ENCODE data around the gene CDKAL1. TPM values are rescaled to one million over a fixed set of nuclear protein-coding genes. Genes with fewer than 3 reads are reported as not detected.
A peak's percentile ranks its signal among the peaks of the same experiment; 100 is the strongest.

Gene CDKAL1
- total RNA-seq, 1 experiment from 2014 or later, result 11.8 TPM

DNA sequence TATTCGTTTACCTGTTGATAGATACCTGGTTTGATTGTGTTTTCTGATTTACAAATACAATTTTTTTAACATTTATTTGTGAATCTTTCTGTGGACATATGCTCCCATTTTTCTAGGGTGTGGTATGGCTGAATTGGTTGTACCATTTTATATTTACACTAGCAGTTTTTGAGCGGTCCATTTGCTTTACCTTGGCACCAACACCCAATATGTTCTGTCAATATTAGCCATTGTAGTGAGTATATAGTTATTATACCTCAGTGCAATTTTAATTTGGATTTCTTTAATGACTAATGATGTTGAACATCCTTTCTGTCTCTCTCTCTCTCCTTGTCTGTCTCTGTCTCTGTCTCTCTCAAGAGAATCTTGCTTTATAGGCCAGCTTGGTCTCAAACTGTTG is 278.5 kb downstream of the CDKAL1 start:
- Mint-ChIP-seq H3K4me1 (ENCODE audit: insufficient read depth, unreplicated experiment) (peaks cover 24% of the 10 kb centered on the region), H3K4me3 (ENCODE audit: unreplicated experiment) (no peak overlapping the region), H3K9me3 (ENCODE audit: unreplicated experiment) (peaks cover 17% of the 10 kb centered on the region), H3K27me3 (ENCODE audit: insufficient read depth, unreplicated experiment) (no peaks in the 10 kb centered on the region), H3K27ac (ENCODE audit: low read depth, unreplicated experiment) (no peak overlapping the region), H3K36me3 (ENCODE audit: insufficient read depth, unreplicated experiment) (no peaks in the 10 kb centered on the region)
- ChIA-PET POLR2A (no interaction called here), CTCF (interaction anchor here (0.6 kb wide), 1 partner anchor 208 kb away, joined by 3 read pairs; no protein-coding TSS in a partner anchor)
- TF ChIP-seq, protein P1, sequence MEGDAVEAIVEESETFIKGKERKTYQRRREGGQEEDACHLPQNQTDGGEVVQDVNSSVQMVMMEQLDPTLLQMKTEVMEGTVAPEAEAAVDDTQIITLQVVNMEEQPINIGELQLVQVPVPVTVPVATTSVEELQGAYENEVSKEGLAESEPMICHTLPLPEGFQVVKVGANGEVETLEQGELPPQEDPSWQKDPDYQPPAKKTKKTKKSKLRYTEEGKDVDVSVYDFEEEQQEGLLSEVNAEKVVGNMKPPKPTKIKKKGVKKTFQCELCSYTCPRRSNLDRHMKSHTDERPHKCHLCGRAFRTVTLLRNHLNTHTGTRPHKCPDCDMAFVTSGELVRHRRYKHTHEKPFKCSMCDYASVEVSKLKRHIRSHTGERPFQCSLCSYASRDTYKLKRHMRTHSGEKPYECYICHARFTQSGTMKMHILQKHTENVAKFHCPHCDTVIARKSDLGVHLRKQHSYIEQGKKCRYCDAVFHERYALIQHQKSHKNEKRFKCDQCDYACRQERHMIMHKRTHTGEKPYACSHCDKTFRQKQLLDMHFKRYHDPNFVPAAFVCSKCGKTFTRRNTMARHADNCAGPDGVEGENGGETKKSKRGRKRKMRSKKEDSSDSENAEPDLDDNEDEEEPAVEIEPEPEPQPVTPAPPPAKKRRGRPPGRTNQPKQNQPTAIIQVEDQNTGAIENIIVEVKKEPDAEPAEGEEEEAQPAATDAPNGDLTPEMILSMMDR (IDR thresholded peaks at IDR 0.05; ENCODE audit: unreplicated experiment), result no peak
- no TSS peak for BruUV-seq (replicated peaks)
- DNase-seq (ENCODE audit: unreplicated experiment), result no peak
- intact Hi-C loops (cut with micrococcal nuclease), result no loop called here

DNA sequence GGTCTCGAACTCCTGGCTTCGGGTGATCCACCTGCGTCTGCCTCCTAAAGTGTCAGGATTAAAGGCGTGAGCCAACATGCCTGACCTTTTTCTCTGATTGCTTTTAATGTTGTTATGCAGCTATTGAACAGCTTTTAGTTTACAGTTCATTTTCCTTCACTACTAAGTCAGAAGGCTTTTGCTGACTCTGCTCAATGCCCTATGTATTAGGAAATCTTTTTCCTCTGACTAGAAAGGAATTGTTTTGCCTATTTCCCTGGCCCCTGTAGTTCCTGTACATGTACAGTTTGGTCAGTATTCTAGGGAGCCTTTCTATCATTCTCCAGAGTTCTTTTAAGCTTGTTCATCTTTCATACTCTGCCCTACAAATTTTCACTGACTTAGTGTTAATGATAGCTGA is 280.2 kb downstream of the CDKAL1 start:
- H3K27ac Mint-ChIP-seq (ENCODE audit: low read depth, unreplicated experiment), result no peak overlapping the region

DNA sequence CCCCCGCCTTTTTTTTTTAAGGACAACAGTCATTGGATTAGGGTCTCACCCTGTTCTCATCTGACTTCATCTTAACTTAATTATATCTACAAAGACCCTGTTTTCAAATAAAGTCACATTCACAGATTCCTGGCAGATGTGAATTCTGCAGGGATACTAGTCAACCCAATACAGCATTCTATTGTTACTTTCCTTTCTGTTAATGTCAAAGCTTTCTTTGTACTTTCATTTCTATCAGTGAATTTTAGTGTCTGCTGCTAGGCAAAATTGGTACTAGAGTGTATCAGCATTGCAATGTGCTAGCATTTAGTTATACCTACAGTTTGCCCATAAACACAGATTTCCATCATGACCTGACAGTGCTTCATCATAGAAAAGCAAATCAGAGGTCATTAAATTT is 281.9 kb downstream of the CDKAL1 start:
- ChIA-PET CTCF (no interaction called here), POLR2A (interaction anchor here (1.2 to 3.0 kb wide), 2 partner anchors 9 to 12 kb away, joined by 3 to 12 read pairs; no protein-coding TSS in a partner anchor)
- Mint-ChIP-seq H3K4me1 (ENCODE audit: insufficient read depth, unreplicated experiment) (peaks cover 16% of the 10 kb centered on the region), H3K9me3 (ENCODE audit: unreplicated experiment) (peaks cover 17% of the 10 kb centered on the region), H3K36me3 (ENCODE audit: insufficient read depth, unreplicated experiment) (no peaks in the 10 kb centered on the region), H3K27me3 (ENCODE audit: insufficient read depth, unreplicated experiment) (no peaks in the 10 kb centered on the region), H3K4me3 (ENCODE audit: unreplicated experiment) (no peak overlapping the region), H3K27ac (ENCODE audit: low read depth, unreplicated experiment) (no peak overlapping the region)
- intact Hi-C loops (cut with micrococcal nuclease), result no loop called here
- TF ChIP-seq, protein P1 (IDR thresholded peaks at IDR 0.05; ENCODE audit: unreplicated experiment), result no peak
- no peak for DNase-seq (ENCODE audit: unreplicated experiment)
- BruUV-seq (replicated peaks), result no TSS peak

More for the DNA sequence above, 280.2 kb downstream of the CDKAL1 start:
- peaks cover 27% of the 10 kb centered on the region for H3K4me1 Mint-ChIP-seq (ENCODE audit: insufficient read depth, unreplicated experiment)
- TF ChIP-seq, protein P1 (IDR thresholded peaks at IDR 0.05; ENCODE audit: unreplicated experiment), result no peak
- no TSS peak for BruUV-seq (replicated peaks)
- ChIA-PET CTCF (interaction anchor here (0.5 to 1.0 kb wide), 4 partner anchors 25 to 774 kb away, joined by 3 read pairs; no protein-coding TSS in a partner anchor), POLR2A (interaction anchor here (0.7 to 3.0 kb wide), 3 partner anchors 11 to 236 kb away, joined by 3 to 12 read pairs (median 4); no protein-coding TSS in a partner anchor)
- intact Hi-C loops (cut with micrococcal nuclease), result no loop called here
- H3K4me3 Mint-ChIP-seq (ENCODE audit: unreplicated experiment), result no peak overlapping the region
- H3K36me3 Mint-ChIP-seq (ENCODE audit: insufficient read depth, unreplicated experiment), result no peaks in the 10 kb centered on the region
- DNase-seq (ENCODE audit: unreplicated experiment), result no peak
- H3K27me3 Mint-ChIP-seq (ENCODE audit: insufficient read depth, unreplicated experiment), result no peaks in the 10 kb centered on the region
- H3K9me3 Mint-ChIP-seq (ENCODE audit: unreplicated experiment), result peaks cover 17% of the 10 kb centered on the region

DNA sequence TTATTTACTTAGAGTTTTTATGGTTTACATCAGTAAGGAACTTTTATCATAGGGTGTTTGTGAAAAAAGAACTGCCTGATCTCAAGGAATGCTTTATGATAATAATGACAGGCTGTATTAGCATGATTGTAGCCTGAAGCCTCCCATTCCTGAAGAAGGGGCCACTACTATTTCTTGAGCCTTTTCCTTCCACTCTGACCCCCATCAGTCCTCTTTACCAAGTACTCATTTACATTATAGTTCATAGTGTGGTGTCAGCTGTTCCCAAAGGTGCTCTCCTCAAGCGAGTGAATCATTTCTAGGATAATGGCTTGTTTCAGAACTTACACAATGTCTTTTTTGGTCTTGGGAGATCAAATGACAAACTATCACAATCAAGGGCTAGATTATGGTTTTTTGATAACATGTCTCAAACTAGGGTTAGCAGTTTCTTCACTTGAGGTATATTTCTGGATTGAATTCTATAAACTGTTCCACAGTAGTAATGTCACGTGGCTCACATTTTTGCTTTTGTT is 283.6 kb downstream of the CDKAL1 start:
- H3K27ac Mint-ChIP-seq (ENCODE audit: low read depth, unreplicated experiment), result no peak overlapping the region
- CTCF ChIA-PET, result interaction anchor here (1.1 kb wide), 1 partner anchor 9 kb away, joined by 3 read pairs; no protein-coding TSS in a partner anchor
- BruUV-seq (replicated peaks), result no TSS peak

More for the DNA sequence above, 283.6 kb downstream of the CDKAL1 start:
- Mint-ChIP-seq H3K4me3 (ENCODE audit: unreplicated experiment) (no peak overlapping the region), H3K4me1 (ENCODE audit: insufficient read depth, unreplicated experiment) (peaks cover 12% of the 10 kb centered on the region), H3K9me3 (ENCODE audit: unreplicated experiment) (peaks cover 15% of the 10 kb centered on the region), H3K27me3 (ENCODE audit: insufficient read depth, unreplicated experiment) (no peaks in the 10 kb centered on the region), H3K36me3 (ENCODE audit: insufficient read depth, unreplicated experiment) (no peaks in the 10 kb centered on the region)
- POLR2A ChIA-PET, result interaction anchor here (1.7 kb wide), 1 partner anchor 10 kb away, joined by 5 read pairs; no protein-coding TSS in a partner anchor
- TF ChIP-seq, protein P1 (IDR thresholded peaks at IDR 0.05; ENCODE audit: unreplicated experiment), result no peak
- intact Hi-C loops (cut with micrococcal nuclease), result no loop called here
- DNase-seq (ENCODE audit: unreplicated experiment), result peak; percentile 34
